NT2/D1 (cell line): ENCODE measurements around the gene NDC1.

Experiments used
- SUZ12 ChIP-seq: IDR thresholded peaks from 2 replicates; pipeline ENCODE4 v1.6.1; 2011; ENCODE audit not compliant: insufficient read length, insufficient read depth; ENCODE audit errors: extremely low read depth
- YY1 ChIP-seq: IDR thresholded peaks from 2 replicates; pipeline ENCODE4 v1.6.1; 2011; ENCODE audit not compliant: insufficient read length, insufficient read depth
- ZNF274 ChIP-seq: IDR thresholded peaks from 2 replicates; pipeline ENCODE4 v1.6.1; 2011; ENCODE audit warnings: mild to moderate bottlenecking, low read depth, low read length

DNA sequence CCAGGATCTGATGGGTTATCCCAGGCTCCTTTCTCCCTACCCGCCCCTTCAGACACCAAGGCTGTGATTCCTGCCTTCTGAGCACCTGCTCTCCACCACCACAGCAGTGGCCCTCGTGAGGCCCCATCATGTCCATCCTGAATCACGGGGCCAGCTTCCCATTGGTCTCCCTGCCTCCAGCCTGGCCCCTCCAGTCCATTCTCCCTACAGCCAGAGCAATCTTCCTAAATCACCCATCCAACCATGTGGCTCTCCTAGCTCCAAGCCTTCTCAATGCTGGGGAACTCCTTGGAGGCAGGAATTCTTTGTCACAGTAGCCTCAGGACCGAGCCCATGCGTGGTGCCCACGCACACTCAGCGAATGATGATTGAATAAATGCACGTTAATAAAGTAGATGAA is 90.3 kb downstream of the NDC1 start:
- TF ChIP-seq YY1 (no peak), SUZ12 (no peak), ZNF274 (no peak)
